G401.6 (cell line): ENCODE results near the gene TPPP3.
"Not testable (repeated sequence)": the region's sequence is repeated elsewhere in the genome, so short reads cannot be mapped to it uniquely, and the experiment has no call there.

Source experiments
- FAIRE-seq: peaks from 2 replicates; lab custom pipeline; 2012; peaks lifted over from hg19 to GRCh38; lab: Jason Lieb, UNC

The TPPP3 gene

DNA sequence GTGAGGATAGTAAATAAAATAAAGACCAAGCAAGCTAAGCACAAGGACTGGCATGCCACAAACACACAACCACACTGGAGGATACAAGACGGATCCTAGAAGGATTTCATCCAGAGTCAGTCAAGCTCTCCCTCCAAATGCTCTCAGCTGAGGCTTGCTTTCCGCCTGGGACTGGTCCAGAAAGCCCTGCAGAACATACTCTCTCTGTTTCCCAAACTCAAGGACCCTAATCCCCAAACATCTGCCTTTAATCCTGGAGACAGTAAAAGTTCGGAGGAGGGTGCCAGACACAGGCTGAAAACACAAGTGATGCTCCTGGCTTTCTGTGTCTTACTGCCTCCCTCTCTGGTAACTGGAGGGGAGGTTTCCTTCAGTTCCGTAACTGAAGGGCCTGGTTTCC, 32.3 kb upstream of the TPPP3 start:
- no peak for FAIRE-seq

DNA sequence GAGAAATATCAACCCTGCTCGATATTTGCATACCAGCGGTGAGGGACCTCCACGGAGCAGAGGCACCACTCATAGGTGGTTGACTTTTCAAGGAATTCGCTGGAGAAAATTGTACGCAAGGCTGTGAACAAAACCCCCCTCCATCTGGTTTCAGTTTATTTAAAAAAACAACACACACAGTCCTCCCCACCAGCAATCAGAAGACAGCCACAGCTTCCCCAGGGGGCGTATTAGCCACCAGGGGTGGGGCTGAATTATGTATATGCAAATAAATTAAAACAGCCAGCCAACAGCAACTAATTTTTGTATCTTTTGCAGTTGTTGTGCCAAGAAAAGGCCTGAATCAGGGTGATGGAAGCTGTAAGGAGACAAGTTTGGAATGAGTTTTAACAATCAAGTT, 31.8 kb upstream of the TPPP3 start:
- no peak for FAIRE-seq

GRCh38 chr16:67424261-67424615, 30.9 kb upstream of the TPPP3 start:
- FAIRE-seq = no peak

DNA sequence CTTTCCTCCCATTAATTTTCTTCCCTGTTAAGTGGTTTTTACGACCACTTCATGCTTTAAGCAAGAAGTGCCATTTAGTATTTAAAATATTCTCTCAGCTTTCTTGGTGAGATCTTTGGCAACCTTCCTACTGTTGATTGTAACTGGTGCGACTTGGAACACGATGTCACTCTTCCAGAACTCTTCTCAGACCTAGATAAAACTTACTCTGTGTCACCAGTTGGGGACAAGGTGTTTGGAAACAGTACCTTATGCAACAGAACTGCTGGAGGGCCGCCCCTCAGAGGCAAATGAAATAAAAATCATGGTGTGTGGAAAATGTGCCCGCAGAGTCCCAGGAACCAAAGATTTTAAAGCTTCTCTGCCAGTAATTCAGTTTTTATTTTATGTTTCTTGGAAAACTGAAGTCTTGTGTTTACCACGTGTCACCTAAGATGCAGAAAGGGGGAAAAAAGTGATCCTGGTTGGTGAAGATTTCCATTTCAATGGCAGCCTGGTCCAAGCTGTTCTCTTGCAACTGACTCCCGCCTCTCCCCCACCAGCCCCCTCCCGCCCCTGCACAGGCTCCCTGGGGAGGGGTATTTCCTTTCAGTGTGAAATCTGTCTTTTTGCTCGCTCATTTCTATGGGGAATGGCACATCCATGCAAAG, 30.4 kb upstream of the TPPP3 start:
- FAIRE-seq = no peak

GRCh38 chr16:67423015-67423414, 29.7 kb upstream of the TPPP3 start:
- no peak for FAIRE-seq

DNA sequence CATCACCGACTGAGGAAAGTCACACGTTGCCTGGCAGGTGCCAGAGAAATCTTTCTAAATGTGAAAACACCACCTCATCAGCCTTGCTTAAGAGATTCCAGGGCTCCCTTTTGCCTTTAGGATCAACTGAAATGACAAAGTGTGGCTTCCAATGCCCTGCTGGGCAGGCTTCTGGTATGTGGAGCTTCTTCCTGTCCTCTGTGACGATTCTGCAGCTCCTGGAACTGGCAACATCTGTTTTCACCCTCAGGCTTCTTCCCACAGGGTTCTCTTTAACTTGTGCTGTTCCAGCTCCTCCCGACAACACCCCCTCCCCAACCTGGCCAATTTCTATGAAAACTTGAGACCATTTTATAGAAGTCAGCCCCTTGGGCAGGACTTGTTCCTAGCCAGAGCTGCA, 27.7 kb upstream of the TPPP3 start:
- no peak for FAIRE-seq

DNA sequence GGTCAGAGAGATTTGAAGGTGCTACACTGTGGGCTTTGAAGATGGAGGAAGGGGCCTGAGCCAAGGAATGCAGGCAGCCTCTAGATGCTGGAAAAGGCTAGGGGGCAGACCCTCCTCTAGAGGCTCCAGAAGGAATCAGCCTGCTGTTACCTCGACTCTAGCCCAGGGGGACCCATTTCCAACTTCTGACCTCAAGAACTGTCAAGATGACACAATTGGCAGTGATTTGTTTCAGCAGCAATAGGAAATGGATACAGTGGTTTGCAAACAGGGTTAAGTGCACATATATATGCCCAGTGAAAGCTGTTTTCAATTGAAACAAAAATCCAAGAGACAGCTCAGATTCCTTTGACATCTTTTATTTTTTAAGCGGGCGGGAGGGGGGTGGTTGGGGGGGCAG, 26.6 kb upstream of the TPPP3 start:
- no peak for FAIRE-seq

GRCh38 chr16:67419502-67419901, 26.2 kb upstream of the TPPP3 start:
- FAIRE-seq = no peak

DNA sequence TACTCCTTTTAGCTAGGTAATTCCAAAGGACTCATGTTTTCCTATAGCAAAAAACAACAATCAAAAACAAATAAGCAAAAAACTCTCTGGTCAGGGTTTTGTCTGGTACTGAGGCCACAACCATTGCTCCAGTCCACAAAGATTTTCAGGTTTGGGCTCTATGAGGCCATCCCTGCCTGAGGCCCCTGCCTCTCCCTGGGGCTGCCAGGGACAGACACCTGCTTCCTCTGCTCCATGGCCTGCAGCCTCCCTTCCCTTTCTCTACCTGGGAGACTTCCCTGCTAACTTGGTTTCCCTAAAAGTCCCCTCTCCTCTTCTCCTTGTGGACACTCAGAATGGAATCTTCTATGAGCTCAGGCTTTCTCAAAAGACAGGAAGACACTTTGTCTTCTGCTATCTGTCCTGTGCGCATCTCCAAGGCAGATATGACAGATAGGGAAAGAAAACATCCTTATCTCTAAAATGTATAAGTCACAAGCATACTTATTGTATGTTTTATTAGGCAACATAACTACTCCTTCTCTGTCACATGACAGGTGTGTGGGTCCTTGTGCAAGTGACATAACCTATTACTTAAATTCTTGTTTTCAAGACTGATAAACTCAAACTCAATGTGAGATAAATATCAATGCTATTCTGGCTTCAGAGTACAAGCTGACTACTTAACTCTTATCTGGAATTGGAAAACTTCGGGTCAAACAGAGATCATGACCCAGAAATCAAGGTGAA, 24.2 kb upstream of the TPPP3 start:
- no peak for FAIRE-seq

DNA sequence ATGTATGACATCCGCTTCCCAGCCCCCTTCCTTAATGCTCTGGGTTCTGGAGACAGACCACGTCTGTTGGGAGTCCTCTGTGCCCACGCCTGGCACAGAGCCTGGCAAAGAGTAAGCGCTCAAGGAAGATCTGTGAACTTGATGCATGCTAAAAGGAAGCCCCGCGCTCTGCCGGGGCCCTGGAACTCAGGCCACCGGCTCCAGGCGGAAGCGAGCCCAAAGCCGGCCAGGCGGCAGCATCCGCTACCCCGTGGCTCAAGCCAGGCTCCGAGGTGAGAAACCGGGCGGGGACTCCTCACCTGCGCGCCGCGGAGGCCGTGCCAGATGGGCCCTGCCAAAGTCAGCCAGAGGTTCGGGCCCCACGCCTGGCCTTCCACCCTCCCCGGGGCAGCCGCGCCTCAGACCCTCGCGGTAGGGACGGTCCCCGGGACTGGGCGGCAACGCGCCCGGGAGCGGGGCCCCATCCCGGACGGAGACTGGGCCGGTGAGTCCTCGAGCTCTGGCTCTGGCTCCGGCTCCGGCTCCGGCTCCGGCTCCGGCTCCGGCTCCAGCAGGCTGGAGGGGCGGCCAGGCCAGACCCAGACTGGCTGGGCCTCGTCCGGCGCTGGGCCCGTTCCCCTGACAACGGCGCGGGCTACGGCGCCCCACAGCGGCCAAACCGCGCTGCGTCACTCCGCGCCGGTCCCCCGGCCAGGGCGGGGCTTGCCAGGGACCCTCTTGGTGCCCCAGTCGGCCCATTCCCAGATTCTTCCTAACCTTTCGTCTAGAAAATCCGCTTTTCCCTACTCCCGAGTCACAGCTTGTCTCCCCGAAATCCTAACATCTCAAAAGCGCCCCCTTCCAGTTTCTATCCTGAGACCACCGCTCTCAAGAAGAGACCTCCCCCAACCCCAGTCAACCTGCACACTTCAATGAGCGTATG, 22.8 kb upstream of the TPPP3 start, which contains the start of gene ZDHHC1:
ZDHHC1 (minus strand) TSS at position 606 of the 922 bp plus-strand sequence. CDS start 8,702 bp downstream, outside the sequence.
- no peak for FAIRE-seq

- FAIRE-seq = not testable (repeated sequence)
These were observed 22.1 kb upstream of the TPPP3 start for GRCh38 chr16:67415421-67415820.

DNA sequence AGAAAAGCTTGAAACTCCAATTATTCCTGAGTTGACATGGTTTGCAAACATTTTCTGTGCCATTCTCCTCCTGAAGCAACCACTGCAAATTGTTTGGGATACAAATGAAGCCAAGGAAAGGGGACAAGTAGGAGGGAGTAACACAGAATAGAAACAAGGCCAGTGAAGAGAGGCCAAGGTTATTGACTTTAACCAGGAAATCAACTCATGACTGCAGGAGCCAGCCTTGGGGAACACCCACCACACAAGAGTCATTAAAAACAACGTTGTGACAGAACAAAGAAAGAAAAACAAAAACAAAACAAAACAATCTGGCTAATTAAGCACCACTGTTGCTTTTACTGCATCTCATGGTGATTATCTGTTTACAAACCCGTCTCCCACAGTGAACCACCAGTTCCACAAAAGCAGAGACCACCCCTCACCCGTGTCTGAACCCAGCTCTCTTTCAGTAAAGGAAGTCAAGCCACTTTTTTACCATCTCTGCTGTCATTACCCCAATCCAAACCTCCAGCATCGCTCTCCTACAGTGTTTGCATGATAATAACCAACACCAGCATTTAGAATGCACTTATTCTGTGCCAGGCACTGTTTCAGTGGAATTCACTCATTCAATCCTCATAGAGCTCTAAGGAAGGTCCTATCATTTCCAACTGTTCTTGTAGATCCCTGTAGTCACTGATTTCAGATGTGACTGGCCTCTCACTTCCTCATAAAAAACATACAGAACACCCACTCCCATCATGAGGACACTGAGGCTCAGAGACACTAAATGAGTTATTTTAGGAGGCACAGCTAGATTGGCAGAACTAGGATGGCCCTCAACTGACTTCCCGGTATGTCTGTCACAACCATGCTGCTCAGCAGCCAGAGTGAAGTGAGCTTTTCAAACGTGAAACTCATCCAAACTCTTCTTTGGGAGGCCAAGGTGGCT, 20.9 kb upstream of the TPPP3 start:
- FAIRE-seq = no peak

DNA sequence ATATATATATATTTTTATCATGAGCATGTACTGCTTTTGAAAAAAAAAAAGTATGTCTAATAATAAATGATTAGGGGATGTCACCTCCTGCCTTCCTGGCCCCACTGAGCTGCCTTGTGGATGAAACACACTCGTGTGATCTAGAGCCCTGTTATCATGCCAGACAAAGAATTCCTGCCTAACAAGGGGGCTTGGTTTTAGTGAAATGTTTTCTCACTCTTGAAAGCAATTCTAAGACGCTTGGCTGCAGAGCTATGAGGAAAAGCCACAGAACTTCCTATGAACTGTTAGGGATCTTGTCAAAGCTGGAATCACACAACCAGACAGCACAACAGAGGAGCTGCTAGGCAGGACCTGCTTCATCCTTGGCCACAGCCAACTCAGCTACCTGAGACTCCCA, 19.0 kb upstream of the TPPP3 start:
- FAIRE-seq = no peak

- no peak for FAIRE-seq
These were observed 18.0 kb upstream of the TPPP3 start for GRCh38 chr16:67411339-67411738.

GRCh38 chr16:67409631-67410030, 16.3 kb upstream of the TPPP3 start:
- FAIRE-seq = no peak

GRCh38 chr16:67407788-67408452, 14.6 kb upstream of the TPPP3 start:
- no peak for FAIRE-seq

DNA sequence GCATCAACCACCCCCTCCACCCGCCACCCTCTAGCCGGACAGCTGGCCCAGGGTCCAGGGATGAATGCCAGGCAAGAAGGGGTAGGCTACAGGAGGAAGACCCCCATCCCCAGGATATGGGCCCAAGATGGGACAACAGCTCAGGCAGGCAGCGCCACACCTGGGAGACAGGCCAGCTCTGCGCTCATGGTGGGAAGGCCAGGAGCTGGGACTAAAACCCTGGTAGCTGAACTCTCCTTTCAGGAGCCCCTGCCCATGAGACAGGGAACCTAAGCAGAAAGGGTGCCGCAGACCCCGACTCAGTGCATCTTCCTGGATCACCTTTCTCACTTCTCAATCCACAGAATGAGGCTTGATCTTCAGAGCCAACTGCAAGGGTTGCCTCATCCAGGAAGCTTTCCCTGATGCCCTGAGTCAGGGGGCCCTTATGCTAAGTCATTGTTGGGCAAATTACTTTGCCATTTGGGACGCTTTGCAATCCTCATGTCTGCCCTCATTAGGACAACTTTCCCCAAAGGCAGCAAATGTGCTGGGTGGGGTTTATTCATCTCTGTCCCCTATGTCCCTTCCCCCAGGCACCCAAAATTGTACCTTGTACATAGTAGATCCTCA, 14.0 kb upstream of the TPPP3 start:
- FAIRE-seq = no peak

DNA sequence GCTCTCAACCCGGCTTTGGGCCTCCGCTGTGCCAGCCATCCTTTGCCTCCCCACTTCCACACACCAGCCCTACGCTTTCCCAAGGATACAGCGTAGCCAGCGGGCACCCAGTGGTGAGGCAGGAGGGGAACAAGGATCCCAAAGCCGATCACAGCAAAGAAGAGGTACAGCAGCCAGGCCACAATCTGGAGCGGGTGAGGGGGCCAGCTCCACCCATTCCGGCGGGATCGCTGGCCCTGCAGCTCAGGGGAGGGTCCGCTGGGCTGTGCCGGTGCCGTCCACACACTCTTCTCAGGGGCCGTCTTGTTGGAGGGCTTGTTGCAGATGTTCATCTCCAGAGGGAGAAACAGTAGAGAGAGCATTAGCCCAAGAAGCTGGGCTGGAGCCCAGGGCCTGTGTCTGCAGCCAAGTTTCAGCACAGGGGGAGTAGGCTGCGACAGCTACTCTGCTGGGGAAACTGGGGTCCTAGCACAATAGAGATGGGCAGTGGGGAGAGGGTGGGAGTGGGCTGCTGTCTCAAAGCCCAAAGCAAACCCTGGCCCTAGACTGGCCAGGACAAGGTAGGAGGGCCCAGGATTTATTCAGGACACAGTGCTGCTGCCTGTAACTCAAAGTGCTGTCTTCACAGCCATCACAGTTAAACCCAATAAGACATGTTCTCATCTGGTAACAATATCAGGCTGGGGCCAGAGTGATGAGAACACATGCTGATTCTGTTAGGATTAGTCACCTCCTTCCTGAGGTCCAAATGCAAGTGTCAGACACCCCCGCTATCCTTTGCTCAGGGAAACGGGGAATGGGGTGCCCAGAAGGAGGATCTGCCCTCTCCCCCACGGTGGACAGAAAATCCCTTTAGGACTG, 13.0 kb upstream of the TPPP3 start:
- FAIRE-seq = no peak

- FAIRE-seq = no peak
These were observed 12.0 kb upstream of the TPPP3 start for GRCh38 chr16:67405336-67405735.

DNA sequence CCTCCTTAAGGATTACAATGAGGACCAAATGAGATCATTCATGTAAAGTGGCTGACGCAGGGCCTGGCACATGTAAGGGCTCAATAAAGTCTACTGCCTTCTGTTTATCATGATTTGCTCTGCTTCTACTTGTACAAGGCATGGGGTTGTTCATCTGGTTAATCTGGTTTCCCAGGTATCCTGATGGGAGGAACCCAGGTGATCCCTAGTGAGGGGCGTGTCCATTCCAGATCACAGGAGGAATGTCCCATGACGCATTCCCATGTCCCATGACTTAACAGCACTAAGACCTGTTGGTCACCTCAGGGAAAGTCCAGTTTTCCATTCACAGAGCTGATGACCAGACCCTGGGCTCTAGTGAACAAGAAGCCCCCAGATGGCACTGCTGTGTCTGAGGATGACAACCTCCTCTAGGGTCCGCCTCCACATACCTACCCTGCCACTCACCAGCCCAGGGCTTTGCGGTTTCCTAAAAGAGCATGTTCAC, 11.5 kb upstream of the TPPP3 start:
- no peak for FAIRE-seq
